K562 (cell line): Measurements from ENCODE around the gene SYNCRIP. TPM values are rescaled to one million over a fixed set of nuclear protein-coding genes. Genes with fewer than 3 reads are reported as not detected.

ENCODE experiments used
- CREM ChIP-seq: IDR thresholded peaks from 2 replicates; pipeline ENCODE4 v1.6.1; 2014; ENCODE audit warnings: antibody characterized with exemption, low read depth
- FOXA3 ChIP-seq, 2 experiments: fragments of 450-650 bp in 1 of 2; sonication (generic) in 1 of 2; formaldehyde crosslinking; IDR thresholded peaks in 1 of 2; conservative IDR thresholded peaks in 1 of 2; 2 replicates each; pipeline versions ENCODE4 v1.4.0 to v1.8.0; 2020 to 2022; ENCODE audit warnings: mild to moderate bottlenecking in 2 of 2, missing genetic modification reagents in 1 of 2
- GTF2A2 ChIP-seq: IDR thresholded peaks from 2 replicates; pipeline ENCODE4 v1.6.1; 2016; ENCODE audit warnings: mild to moderate bottlenecking, missing genetic modification characterization, missing compliant biosample characterization
- GTF2F1 ChIP-seq: IDR thresholded peaks from 2 replicates; pipeline ENCODE4 v1.6.1; 2011; ENCODE audit warnings: low read depth, low read length, improper control_type of control experiment
- HCFC1 ChIP-seq: IDR thresholded peaks from 2 replicates; pipeline ENCODE4 v1.6.1; 2012; ENCODE audit warnings: low read depth, low read length, improper control_type of control experiment
- HNRNPL ChIP-seq: fragments of 200-400 bp; formaldehyde crosslinking; IDR thresholded peaks from 2 replicates; pipeline ENCODE4 v1.6.1; 2017; ENCODE audit warnings: low read depth, mild to moderate bottlenecking, low read length
- NELFE ChIP-seq: IDR thresholded peaks from 2 replicates; pipeline ENCODE4 v1.6.1; 2011; ENCODE audit warnings: mild to moderate bottlenecking; ENCODE audit not compliant: insufficient read depth, insufficient read length
- NUFIP1 ChIP-seq: fragments of 450-650 bp; IDR thresholded peaks from 2 replicates; pipeline ENCODE4 v1.6.1; 2018; ENCODE audit not compliant: partially characterized antibody
- PURB ChIP-seq: sonication (generic); formaldehyde crosslinking; IDR thresholded peaks from 2 replicates; pipeline ENCODE4 v1.9.0; 2021; ENCODE audit warnings: low read depth, mild to moderate bottlenecking, missing genetic modification reagents
- RBM22 ChIP-seq: fragments of 200-400 bp; formaldehyde crosslinking; IDR thresholded peaks from 2 replicates; pipeline ENCODE4 v1.6.1; 2018; ENCODE audit warnings: low read length, low read depth; ENCODE audit not compliant: poor library complexity, severe bottlenecking
- TEAD4 ChIP-seq, 2 experiments: sonication (generic) in 1 of 2; formaldehyde crosslinking in 1 of 2; IDR thresholded peaks; 2 replicates each; pipeline versions ENCODE4 v1.6.1 to v1.8.0; 2012 to 2022; ENCODE audit warnings: borderline replicate concordance in 1 of 2, inconsistent platforms in 1 of 2, low read length in 1 of 2, mild to moderate bottlenecking in 1 of 2, missing genetic modification reagents in 1 of 2
- ZNF217 ChIP-seq: sonication (generic); formaldehyde crosslinking; IDR thresholded peaks from 2 replicates; pipeline ENCODE4 v1.8.0; 2022; ENCODE audit warnings: mild to moderate bottlenecking, missing genetic modification reagents
- ZNF57 ChIP-seq: fragments of 450-650 bp; formaldehyde crosslinking; IDR thresholded peaks from 2 replicates; pipeline ENCODE4 v1.4.0; 2020; ENCODE audit warnings: mild to moderate bottlenecking, moderate library complexity
- polyA plus RNA-seq, 8 experiments: library from polyadenylated mRNA; depleted of rRNA in 4 of 8; stranded (reverse) in 5 of 8; unstranded in 3 of 8; fragments of >200 nt; fragmentation: Nextera tagmentation in 2 of 8; fragmentation: Illumina TruSeq in 1 of 8; extraction: Ambion mirVana in 2 of 8; extraction: Trizol in 1 of 8; gene quantifications; 2 replicates each; pipeline versions ENCODE4 v1.2.1 to v1.2.3, GENCODE V29; 2011 to 2014; ENCODE audit warnings: inconsistent platforms in 1 of 8, missing spikeins in 1 of 8
- total RNA-seq, 7 experiments: library from RNA; depleted of rRNA in 6 of 7; stranded (reverse); fragments of >200 nt in 6 of 7; fragmentation: Illumina TruSeq in 2 of 7; extraction: Trizol in 2 of 7; gene quantifications; 2 replicates each; pipeline versions ENCODE4 v1.2.1 to v1.2.3, GENCODE V29; 2011 to 2021; ENCODE audit warnings: low replicate concordance in 1 of 7
- TF ChIP-seq, protein P1 (sequence below): sonication (generic); formaldehyde crosslinking; IDR thresholded peaks from 2 replicates; pipeline ENCODE4 v1.8.0; 2022; ENCODE audit warnings: mild to moderate bottlenecking, missing genetic modification reagents
- TF ChIP-seq, protein P2 (sequence below): fragments of 450-650 bp; formaldehyde crosslinking; conservative IDR thresholded peaks from 2 replicates; pipeline ENCODE4 v1.4.0; 2022; ENCODE audit warnings: mild to moderate bottlenecking, missing genetic modification characterization
- TF ChIP-seq, protein P3 (sequence below): sonication (generic); formaldehyde crosslinking; IDR thresholded peaks from 2 replicates; pipeline ENCODE4 v1.8.0; 2023; ENCODE audit warnings: mild to moderate bottlenecking, missing genetic modification reagents
- TF ChIP-seq, protein P4 (sequence below): sonication (generic); formaldehyde crosslinking; IDR thresholded peaks from 2 replicates; pipeline ENCODE4 v1.8.0; 2022; ENCODE audit warnings: mild to moderate bottlenecking, missing genetic modification reagents

The SYNCRIP gene
- total and polyA plus RNA-seq, 9 of the 15 experiments (the other 6 are each of a cell fraction or from before 2014, with no cell fraction given) = 46.5 to 295 (median 140) TPM

DNA sequence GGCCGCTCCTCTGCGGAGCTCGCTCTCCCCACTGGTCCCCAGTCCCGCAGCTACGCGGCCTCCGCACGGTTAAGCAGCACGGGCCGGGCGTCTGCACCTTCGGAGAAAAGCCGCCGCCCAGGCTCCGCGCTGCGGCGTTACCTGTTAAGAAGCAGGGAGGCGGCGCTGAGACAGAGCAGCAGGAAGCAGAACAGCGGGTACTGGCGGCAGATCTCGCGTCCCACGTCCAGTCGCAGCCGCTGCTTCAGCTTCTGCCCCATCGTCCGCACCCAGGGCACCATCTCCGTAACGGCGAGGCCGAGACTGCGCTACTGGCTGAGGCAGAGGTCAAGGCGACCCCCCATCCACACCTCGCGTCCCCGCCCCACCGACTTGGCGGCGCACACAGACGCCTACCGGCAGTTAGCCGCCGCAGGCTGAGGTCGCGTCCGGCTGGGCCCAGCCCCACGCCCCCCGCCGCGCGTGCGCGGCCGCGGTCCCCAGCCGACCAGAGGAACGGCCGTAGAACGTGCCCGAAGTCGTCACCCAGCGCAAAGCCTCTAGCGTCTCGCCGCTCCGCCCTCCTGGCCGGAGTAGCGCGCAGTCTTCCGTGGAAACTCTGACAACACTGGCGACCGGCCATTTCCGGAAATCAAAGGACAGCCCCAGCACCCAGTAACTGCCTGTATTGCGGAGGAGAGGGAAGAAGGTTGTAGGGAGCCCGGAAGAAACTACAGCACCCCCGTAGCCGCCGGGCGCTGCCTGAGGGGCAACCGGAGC is 49.1 kb downstream of the SYNCRIP start, which contains the start of gene SNX14 (continued):
- TF ChIP-seq, protein P1, sequence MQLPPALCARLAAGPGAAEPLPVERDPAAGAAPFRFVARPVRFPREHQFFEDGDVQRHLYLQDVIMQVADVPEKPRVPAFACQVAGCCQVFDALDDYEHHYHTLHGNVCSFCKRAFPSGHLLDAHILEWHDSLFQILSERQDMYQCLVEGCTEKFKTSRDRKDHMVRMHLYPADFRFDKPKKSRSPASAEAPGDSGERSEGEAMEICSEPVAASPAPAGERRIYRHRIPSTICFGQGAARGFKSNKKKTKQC (CRISPR knock-in tag) = peak; percentile 77; the same call in 1 of the 2 replicates
- TF ChIP-seq, protein P2, sequence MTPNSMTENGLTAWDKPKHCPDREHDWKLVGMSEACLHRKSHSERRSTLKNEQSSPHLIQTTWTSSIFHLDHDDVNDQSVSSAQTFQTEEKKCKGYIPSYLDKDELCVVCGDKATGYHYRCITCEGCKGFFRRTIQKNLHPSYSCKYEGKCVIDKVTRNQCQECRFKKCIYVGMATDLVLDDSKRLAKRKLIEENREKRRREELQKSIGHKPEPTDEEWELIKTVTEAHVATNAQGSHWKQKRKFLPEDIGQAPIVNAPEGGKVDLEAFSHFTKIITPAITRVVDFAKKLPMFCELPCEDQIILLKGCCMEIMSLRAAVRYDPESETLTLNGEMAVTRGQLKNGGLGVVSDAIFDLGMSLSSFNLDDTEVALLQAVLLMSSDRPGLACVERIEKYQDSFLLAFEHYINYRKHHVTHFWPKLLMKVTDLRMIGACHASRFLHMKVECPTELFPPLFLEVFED (CRISPR knock-in tag) = no peak
- TF ChIP-seq CREM = peak; percentile 76
- no peak; the same call in none of the 2 replicates for TF ChIP-seq HCFC1
- TF ChIP-seq ZNF217 = no peak
- no peak for TF ChIP-seq GTF2A2
- TF ChIP-seq, protein P3, sequence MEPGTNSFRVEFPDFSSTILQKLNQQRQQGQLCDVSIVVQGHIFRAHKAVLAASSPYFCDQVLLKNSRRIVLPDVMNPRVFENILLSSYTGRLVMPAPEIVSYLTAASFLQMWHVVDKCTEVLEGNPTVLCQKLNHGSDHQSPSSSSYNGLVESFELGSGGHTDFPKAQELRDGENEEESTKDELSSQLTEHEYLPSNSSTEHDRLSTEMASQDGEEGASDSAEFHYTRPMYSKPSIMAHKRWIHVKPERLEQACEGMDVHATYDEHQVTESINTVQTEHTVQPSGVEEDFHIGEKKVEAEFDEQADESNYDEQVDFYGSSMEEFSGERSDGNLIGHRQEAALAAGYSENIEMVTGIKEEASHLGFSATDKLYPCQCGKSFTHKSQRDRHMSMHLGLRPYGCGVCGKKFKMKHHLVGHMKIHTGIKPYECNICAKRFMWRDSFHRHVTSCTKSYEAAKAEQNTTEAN (CRISPR knock-in tag) = no peak
- peak; percentile 16; the same call in 1 of the 2 replicates for TF ChIP-seq TEAD4 (IDR thresholded peaks at IDR 0.05; ENCODE audit: low read length)
- no peak; the same call in 1 of the 2 replicates for TF ChIP-seq TEAD4 (CRISPR knock-in tag; IDR thresholded peaks at IDR 0.05; ENCODE audit: borderline replicate concordance)
- TF ChIP-seq NELFE = no peak
- TF ChIP-seq FOXA3 (CRISPR knock-in tag; conservative IDR thresholded peaks at IDR 0.05 in 1 of 2, IDR thresholded peaks at IDR 0.05 in 1 of 2) = 0 out of 4 replicates have a peak, but pooled peaks of 1 of the 2 experiments have one; percentile 0
- TF ChIP-seq PURB (CRISPR knock-in tag) = no peak
- TF ChIP-seq RBM22 = peak; percentile 96
- peak; percentile 51; the same call in 1 of the 2 replicates for TF ChIP-seq HNRNPL
- no peak for TF ChIP-seq ZNF57 (CRISPR knock-in tag)
- 0 out of 2 replicates have a peak, but pooled peaks have one; percentile 32 for TF ChIP-seq GTF2F1
- no peak for TF ChIP-seq NUFIP1
- TF ChIP-seq, protein P4, sequence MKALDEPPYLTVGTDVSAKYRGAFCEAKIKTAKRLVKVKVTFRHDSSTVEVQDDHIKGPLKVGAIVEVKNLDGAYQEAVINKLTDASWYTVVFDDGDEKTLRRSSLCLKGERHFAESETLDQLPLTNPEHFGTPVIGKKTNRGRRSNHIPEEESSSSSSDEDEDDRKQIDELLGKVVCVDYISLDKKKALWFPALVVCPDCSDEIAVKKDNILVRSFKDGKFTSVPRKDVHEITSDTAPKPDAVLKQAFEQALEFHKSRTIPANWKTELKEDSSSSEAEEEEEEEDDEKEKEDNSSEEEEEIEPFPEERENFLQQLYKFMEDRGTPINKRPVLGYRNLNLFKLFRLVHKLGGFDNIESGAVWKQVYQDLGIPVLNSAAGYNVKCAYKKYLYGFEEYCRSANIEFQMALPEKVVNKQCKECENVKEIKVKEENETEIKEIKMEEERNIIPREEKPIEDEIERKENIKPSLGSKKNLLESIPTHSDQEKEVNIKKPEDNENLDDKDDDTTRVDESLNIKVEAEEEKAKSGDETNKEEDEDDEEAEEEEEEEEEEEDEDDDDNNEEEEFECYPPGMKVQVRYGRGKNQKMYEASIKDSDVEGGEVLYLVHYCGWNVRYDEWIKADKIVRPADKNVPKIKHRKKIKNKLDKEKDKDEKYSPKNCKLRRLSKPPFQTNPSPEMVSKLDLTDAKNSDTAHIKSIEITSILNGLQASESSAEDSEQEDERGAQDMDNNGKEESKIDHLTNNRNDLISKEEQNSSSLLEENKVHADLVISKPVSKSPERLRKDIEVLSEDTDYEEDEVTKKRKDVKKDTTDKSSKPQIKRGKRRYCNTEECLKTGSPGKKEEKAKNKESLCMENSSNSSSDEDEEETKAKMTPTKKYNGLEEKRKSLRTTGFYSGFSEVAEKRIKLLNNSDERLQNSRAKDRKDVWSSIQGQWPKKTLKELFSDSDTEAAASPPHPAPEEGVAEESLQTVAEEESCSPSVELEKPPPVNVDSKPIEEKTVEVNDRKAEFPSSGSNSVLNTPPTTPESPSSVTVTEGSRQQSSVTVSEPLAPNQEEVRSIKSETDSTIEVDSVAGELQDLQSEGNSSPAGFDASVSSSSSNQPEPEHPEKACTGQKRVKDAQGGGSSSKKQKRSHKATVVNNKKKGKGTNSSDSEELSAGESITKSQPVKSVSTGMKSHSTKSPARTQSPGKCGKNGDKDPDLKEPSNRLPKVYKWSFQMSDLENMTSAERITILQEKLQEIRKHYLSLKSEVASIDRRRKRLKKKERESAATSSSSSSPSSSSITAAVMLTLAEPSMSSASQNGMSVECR = peak; percentile 90
